NCI-H1436 treated with DMSO at 0.1 percent for 48 hours (cell line): ENCODE data around the gene RNF214.
"Not testable (repeated sequence)": the region's sequence is repeated elsewhere in the genome, so short reads cannot be mapped to it uniquely, and the experiment has no call there.

Experiments
- DNase-seq: peaks from one replicate; lab custom pipeline; 2025; lab: John Stamatoyannopoulos, UW

RNF214 gene

DNA sequence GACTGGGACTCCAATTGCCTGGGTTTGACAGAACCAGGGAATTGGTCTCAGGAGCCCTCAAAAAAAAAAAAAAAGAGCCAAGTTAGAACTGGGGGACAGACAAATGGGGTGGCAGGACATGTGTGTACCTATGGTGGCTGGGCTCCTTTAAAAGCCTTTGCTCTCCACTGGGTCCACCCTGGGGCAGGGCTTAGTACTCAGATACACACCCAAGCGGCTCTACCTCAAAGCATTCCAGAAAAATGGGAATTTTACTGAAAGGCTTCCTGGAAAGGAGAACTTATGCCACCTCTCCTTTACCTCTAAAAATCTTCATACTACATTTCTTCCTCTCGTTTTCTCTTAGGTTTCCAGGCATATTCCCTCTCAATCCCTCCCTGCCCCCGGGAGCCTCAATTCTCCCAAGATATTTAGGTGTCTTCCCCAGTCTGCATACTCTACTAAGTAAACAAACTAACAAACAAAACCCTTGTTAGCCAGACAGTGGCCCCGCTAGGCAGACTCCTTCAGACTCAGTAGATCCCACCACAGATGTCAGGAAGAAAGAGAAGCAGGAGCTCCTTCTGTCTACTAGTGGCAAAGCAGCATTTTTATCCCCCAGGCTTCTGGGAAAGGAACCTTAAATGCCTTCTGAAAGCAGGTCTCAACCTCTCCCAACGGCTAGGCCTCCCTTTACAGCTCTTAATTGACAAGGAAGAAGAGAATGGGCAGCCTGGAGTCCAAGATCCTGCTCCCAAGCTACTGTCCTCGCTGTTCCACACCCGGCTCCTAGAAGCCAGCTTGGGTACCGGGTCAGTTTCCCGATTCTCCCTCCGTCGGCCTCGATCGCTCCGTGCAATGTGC lies 1.3 kb upstream of the RNF214 start:
- DNase-seq: no peak

DNA sequence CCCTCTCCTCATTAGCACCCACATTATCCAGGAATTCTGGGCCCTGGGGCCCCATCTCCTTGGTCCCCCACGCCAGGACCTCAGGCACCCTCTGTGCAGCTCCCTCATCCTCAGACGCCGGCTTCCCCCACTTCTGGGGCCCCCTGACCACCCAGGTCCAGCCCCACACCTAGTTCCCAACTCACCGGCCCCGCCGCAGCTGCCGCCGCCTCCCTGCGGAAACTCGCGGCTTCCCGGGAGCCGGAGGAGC lies 704 bp upstream of the RNF214 start, which contains the start of gene PCSK7:
PCSK7 (minus strand) TSS at position 232 of the 250 bp plus-strand sequence. CDS start 2,229 bp downstream, outside the sequence.
- no peak for DNase-seq

DNA sequence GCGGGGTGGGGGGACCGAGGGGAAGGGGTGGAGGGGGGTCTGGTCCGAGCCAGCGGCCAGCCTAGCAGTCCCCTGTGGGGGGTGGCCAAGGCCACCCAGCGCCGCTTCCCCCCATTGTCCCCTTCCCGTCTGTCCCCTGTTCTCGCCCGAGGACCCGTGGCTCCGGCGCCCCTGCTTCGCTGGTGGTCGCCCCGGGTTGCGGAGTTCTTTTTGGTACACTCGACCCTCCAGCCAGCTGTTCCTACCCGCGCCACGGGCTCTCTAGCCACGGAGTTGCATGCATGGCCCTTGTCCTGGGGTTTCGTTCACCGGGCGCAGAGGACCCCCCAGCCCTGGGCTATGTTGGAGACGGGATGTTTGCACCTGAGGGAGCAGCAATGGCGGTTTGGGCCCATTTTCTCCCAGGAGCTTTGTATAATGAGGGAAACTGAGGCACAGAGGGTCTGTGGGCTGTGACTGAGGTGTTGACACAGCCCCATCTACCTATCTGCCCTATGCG lies 489 bp downstream of the RNF214 start:
- DNase-seq: no peak

DNA sequence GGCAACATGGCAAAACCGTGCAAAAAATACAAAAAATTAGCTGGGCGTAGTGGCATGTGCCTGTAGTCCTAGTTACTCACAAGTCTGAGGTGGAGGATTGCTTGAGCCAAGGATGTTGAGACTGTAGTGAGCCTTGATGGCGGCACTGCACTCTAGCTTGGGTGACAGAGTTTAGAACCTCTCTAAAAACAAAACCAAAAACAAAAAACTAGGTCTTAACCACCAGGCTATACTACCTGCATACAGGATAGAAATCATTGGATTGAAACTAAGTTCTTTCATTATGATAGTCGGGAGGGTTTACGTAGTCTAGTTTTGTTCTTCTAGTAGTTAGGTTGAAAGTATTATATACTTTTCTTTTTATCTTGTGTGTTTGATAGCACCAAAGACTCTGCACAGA lies 5.8 kb downstream of the RNF214 start:
- DNase-seq: no peak

DNA sequence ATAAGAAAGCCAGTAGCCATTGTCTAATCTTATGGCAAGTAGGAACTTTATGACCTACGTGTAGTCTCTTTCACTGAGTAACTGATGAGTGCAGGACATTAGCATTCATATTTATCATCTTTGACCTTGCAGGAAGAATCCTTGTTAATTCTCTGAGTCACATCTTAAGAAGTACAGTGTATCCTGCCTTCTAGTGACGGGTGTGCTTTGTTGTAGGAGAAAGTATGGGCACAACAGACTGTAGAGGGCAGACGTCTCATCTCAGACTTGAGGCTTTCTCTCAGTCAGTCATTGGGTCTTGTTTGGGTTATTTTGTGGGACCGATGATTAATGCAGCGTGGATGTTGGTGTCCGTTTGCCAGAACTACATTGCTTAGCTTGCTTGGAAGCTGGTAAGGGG lies 6.8 kb downstream of the RNF214 start:
- no peak for DNase-seq

DNA sequence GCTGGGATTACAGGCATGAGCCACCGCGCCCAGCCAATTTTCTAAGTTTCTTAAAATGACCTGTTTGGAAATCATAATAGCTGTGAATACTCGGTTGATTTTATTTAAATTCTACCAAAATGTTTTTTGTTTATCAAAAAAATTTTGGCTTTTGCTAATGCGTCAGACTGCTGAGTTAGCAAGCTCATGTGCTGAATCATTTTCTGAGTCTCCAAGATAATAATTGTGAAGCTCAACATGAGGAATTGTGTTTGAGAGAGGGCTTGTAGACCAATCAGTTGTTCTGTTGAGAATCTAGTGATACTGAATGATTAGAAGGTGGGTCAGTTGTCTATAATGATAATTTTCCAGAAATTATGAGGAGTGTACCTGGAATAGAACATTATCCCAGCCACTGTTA lies 15.9 kb downstream of the RNF214 start:
- DNase-seq: no peak

DNA sequence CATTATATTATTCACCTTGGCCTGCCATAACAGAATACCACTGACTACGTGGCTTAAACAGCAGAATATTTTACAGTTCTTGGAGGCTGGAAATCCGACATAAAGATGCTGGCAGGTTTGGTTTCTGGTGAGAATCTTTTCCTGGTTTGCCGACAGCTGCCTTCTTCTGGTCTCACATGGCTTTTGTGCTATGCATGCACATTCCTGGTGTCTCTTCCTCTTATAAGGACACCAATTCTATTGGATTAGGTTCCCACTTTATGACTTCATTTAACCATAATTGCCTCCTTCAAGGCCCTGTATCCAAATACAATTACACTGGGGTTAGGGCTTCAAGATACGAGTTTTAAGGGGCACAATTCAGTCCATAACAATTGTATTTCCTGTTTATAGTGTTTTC lies 17.1 kb downstream of the RNF214 start:
- no peak for DNase-seq

DNA sequence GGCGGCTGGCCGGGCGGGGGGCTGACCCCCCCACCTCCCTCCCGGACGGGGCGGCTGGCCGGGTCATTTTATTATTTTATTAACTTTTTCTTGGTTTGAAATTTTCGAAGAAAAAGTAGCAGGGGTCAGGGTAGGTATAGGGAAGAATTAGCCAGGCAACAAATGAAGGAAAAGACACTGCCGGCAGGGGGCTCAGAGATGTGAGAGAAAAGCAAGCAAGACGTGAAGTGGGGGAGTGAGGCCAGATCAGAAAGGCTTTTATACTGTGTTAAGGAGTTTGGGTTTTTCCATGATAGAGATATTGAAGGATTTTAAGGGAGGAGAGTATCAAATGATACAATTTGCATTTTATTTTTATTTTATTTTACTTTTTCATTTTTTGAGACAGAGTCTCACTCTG lies 19.0 kb downstream of the RNF214 start:
- no peak for DNase-seq

DNA sequence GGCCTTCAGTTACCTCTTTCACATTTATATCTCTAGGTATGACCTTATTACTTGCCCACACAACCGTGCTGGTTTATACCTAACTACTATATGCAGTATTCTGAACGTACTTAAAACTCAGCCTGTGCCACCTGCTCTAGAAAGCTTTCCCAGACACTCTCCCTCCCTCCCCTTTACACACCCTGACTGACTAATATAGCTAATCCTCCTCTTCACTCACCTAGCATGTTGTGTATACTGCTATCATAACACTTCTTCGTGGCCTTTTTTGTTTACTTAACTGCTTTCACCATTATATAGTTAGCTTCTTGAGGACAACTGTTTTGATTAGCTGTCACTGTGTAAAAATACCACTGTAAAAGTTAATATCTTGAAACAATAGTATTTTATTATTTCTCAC lies 23.5 kb downstream of the RNF214 start:
- no peak for DNase-seq

DNA sequence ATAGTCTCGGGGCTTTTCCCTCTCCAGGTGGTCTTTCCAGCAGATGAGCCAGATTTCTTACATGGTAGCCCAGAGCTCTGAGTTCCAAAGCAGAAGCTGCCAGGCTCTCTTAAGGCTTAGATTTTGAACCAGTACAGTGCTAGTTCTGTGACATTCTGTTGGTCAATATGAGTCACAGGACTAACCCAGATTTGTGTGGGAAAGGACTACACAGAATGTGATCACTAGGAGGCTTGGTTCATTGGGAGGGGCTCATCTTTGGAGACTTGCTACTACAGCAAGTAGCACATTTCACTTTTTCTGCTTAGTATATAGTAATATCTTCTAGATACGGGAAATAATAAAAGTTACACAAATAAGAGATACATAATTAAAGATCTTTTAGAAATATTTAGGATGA lies 24.1 kb downstream of the RNF214 start:
- DNase-seq: no peak

DNA sequence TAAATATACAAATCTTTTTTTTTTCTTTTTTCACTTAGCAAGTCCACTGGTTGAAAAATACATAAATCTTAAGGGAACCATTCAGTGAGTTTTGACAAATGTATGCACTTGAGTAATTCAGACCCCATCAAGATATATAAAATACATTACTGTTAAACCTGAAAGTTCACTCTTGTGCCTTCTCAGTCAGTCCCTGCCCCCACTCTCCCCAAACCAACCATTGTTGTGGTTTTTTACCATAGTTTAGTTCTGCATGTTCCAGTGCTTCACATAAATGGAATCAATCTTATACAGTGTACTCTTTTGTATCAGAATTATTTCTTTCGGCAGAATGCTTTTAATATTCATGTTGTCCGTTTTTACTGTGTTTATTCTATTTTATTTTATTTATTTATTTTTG lies 26.1 kb downstream of the RNF214 start:
- no peak for DNase-seq

DNA sequence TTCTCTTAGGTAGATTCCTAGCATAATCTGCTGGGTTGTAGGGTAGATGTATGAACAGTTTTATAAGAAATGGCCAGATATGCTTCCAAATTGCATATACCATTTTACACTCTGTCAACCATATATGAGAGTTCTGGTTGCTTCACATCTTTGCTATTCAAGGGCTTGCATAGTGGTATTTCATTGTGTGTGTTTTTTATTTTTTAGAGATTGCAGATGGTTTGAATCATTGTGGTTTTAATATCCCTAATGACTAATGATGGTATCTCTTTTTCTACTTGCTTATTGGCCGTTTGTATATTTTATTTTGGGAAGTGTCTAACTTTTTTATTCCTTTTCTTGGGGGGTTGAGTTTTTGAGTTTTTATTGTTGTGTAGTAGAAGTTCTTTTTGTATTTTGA lies 26.9 kb downstream of the RNF214 start:
- no peak for DNase-seq

DNA sequence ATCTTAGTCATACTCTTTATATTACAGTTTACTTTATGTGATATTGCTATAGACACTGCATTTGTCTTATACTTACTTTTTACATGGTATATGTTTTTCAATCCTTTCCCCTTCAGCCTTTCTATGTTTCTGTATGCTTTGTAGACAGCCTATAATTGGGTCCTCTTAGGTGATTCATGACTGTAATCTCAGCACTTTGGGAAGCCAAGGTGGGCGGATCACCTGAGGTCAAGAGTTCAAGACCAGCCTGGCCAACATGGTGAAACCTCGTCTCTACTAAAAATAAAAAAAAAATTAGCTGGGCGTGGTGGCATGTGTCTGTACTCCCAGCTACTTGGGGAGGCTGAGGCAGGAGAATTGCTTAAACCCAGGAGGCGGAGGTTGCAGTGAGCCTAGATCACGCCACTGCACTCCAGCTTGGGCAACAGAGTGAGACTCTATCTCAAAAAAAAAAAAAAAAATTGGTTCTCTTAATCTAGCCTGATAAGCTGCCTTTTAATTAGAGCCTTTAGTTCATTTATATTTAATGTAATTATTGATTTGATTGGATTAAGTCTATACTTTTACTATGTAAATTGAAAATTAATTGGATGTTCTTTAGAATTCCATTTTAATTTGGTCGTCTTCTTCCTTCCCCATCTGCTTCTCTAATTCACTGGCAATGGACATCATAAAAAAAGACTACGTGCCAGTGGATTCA lies 32.3 kb downstream of the RNF214 start:
- not testable (repeated sequence) for DNase-seq

DNA sequence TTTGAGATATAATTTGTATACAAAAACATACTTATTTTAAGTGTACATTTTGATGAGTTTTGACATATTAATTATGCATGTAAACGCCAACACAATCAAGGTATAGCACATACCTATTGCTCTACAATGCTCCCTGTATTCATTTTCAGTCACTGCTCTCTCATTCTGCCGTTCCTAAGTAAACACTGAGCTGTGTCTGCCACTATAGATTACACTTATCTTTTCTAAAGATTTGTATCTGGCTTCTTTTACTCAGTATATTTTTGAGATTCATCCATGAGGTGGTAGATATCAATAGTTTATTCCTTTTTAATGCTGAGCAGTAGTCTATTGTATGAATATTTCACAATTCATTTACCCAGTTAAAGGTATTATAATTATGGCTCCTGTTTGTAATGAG lies 33.3 kb downstream of the RNF214 start:
- no peak for DNase-seq

DNA sequence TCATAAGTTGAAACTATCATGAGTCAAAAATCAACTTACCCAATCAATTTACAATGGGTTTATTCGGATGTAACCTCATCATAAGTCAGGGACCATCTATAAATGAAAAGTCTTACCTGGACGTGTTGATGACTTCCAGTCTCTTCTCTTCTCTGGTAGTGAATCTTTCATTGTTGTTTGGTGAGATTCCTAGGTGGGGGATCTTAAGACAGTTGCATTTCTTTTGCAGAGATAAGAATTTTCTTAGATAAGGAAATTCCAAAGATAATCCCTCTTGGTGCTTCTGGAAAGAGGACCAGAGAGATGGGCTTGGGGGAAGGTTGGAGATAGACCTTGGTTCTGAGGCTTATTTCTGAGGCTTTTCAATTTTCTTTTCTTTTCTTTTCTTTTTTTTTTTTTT lies 37.4 kb downstream of the RNF214 start:
- no peak for DNase-seq

DNA sequence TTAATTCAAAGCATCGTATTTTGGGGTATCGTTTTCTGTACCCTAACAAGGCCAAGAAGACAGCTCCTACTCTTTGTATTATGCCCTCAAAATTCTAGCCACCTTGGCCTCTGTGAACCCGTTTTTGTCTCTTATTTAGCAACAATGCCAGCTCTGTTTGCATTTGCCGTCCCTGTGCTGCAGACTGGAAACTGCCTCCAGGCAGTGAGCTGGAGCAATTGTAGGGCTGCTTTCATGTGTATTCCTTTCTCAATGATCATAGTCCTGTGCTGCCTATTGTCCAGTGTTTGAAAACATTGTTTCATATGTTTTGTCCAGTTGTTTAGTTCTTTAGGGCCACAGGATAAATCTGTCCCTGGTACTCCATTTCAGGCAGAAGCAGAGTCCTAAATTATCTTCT lies 38.7 kb downstream of the RNF214 start:
- DNase-seq: no peak

DNA sequence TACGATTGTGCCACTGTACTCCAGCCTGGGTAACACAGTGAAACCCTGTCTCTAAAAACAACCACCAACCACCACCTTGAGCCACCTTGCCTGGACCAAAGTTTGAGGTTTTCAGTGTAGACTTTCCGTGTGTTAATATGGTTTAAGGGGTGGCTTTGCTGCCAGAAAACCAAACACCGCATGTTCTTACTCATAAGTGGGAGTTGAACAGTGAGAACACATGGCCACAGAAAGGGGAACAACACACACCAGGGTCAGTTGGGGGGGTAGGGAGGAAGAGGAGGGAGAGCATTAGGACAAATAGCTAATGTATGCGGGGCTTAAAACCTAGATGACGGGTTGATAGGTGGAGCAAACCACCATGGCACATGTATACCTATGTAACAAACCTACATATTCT lies 39.7 kb downstream of the RNF214 start:
- not testable (repeated sequence) for DNase-seq

DNA sequence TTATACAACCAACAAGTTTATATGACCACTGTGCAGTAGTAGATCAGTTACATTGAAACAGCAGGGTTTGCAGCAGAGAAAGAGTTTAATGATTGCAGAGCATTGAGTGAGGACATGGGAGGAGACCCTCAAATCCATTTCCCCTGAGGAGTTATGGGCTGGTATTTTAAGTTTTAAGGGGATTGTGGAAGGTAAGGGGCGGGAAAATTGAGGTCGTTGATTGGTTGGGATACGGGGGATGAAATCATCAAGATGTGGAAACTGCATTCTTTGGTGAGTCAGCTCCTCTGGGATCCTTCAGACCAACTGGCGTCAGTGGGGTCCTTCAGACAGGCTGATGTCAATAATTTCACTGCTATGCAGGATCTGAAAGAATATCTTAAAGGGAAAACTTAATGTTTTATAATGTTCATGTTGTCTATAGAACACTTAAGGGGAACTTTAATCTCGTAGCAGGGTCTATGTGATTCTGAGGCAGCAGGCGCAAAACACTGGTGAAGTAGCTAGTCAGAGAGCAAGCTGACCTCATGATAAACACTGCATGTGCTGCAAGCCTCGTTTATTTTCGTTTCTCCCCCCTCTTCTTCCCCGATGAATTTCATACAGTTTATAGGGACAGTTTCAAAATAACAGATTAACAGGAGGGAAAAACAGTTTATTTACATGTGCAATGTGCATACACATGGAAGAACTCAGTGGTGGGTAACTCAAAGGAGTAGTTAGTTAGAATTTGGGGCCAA lies 41.2 kb downstream of the RNF214 start:
- no peak for DNase-seq

DNA sequence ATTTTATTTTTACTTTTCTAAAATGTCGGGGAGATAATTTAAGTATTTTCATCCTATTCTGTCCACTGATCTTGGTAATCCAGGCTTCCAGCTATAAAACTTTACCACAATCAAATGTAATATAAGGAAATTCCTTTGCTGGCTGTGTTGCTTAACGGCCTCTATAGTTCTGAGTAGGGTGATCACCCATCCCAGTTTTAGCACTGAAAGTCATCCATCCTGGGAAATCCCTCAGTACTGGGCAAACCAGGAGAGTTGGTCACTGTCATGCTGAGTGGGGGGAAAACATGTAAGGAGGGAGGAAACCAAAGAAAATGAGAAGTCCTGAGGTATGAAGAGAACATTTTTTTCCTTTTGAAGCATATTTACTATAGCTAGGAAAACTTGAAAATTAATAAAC lies 45.9 kb downstream of the RNF214 start:
- no peak for DNase-seq

DNA sequence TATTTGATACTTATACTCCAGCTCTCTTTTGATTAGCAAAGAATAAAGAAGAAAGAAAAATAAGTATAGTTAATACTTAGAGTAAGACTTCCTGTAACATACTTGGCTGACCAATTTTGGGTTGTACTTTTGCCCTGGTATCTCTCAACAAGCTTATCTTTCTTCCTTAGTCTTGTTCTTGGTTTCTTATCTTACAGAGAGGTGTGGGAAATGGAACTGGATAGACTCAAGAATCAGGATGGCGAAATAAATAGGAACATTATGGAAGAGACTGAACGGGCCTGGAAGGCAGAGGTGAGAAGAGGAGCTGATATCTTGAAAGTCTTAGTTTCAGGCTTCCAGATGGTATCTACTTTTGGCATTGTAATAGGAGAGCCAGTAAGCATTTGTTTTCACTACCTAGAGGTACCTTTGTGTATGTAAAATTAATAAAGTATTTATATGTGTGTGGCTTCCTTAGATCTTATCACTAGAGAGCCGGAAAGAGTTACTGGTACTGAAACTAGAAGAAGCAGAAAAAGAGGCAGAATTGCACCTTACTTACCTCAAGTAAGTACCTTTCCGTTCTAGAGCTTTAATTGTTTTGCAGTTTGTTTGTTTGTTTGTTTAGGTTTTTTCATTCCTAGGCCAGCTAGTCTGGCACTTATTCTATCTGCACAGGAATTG lies 47.4 kb downstream of the RNF214 start:
- no peak for DNase-seq

DNA sequence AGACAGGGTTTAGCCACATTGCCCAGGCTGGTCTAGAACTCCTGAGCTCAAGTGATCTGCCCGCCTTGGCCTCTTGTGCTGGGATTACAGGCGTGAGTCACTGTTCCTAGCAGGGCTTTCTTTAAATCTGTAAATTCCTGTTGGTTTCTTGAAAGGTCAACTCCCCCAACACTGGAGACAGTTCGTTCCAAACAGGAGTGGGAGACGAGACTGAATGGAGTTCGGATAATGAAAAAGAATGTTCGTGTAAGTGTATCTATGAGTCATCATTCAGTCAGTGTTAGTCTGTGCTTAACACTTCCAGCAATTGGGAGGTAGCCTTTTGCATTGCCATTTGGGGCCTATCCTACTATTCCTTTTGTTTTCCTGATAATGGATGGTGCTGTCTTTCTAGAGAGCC lies 48.7 kb downstream of the RNF214 start:
- no peak for DNase-seq

DNA sequence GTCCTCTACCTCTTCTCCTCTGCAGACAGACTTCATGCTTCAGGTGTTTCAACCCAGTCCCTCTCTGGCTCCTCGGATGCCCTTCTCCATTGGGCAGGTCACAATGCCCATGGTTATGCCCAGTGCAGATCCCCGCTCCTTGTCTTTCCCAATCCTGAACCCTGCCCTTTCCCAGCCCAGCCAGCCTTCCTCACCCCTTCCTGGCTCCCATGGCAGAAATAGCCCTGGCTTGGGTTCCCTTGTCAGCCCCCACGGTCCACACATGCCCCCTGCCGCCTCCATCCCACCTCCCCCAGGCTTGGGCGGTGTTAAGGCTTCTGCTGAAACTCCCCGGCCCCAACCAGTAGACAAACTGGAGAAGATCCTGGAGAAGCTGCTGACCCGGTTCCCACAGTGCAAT lies 49.4 kb downstream of the RNF214 start:
- DNase-seq: no peak
